ENCODE results near the gene STXBP5L. TPM values are rescaled to one million over a fixed set of nuclear protein-coding genes. Genes with fewer than 3 reads are reported as not detected.

The STXBP5L gene
- total RNA-seq, 6 experiments from 2014 or later = not detected

- ATAC-seq = no peak
These were observed 565.0 kb downstream of the STXBP5L start for GRCh38 chr3:121473001-121473400.

More at GRCh38 chr3:121473001-121473400, 565.0 kb downstream of the STXBP5L start:
- no peak for TF ChIP-seq POLR2A (IDR thresholded peaks at IDR 0.05)
- TF ChIP-seq CTCF (IDR thresholded peaks at IDR 0.05) = no peak
- intact Hi-C loops (cut with DNase I) = no loop called here
- H3K4me1 ChIP-seq = no peaks in the 10 kb centered on the region
- no peak overlapping the region for H3K4me3 ChIP-seq
- 100% methylated on average over 2 of the region's 2 CpGs for WGBS (ENCODE audit: insufficient coverage, low coverage, low lambda C conversion rate, missing lambda C conversion rate)
- no peaks in the 10 kb centered on the region for H3K36me3 ChIP-seq
- no peak for DNase-seq
- H3K27me3 ChIP-seq = no peaks in the 10 kb centered on the region
- no peaks in the 10 kb centered on the region for H3K9me3 ChIP-seq
- no peak overlapping the region for H3K27ac ChIP-seq

Small RNA genes lying within 50 kb of the gene (microRNA-seq; reads per million reads assigned to microRNA genes)
- 0 reads per million in 2 donors for gene MIR5682

Small RNA genes lying within 50 kb of the gene (small RNA-seq; reads per million reads assigned to genes)
- gene MIR5682 = 0 reads per million in 2 experiments

Other genes starting within 250 kb of the STXBP5L start
- gene HGD, start 226.0 kb upstream of the STXBP5L start, total RNA-seq = 100 to 1,000 TPM; 117 to 610 (median 341) TPM
- 10 to 100 TPM; 12.0 to 18.4 (median 13.2) TPM for gene RABL3, start 165.7 kb upstream of the STXBP5L start, total RNA-seq
- gene GTF2E1, start 165.5 kb upstream of the STXBP5L start, total RNA-seq = 1 to 10 TPM; 5.0 to 8.9 (median 6.4) TPM